Left kidney (tissue), 2 donors: ENCODE data around the gene DVL3. TPM values are rescaled to one million over a fixed set of nuclear protein-coding genes. Genes with fewer than 3 reads are reported as not detected.

Source experiments
- DNase-seq: peaks from one replicate; pipeline ENCODE4 v3.0.0-alpha.2; 2013
- polyA plus RNA-seq: library from polyadenylated mRNA; unstranded; fragments of 120-200 nt; gene quantifications from one replicate; pipeline ENCODE4 v1.2.1, GENCODE V29; 2013; ENCODE audit not compliant: insufficient read length

DVL3 gene
- polyA plus RNA-seq, 1 donor = 83.6 TPM

- peak; percentile 70 for DNase-seq
Measured at GRCh38 chr3:184176377-184177330, 21.5 kb downstream of the DVL3 start.

DNA sequence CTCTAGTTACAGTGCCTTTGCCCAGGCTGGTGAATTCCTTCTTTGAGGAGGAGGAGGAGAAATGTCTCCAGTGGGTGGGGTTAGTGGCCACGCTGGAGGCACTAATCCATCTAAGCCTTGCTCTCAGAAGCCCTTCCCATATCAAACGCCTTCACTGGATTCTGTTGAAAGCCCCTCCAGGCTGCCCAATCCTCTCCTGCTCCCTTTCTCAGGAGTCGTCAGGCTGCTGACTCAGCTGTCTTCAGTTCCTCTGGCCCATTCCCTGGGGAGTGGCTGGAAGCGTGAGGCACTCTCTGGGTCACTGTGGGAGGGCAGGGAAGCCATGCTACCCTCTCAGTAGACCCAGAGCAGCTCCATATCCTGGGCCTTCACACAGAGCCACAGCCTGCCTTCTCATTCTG is 22.2 kb downstream of the DVL3 start:
- DNase-seq = no peak

- DNase-seq = no peak
Measured at GRCh38 chr3:184177767-184178306, 22.7 kb downstream of the DVL3 start.

- no peak for DNase-seq
Measured at GRCh38 chr3:184178521-184179138, 23.5 kb downstream of the DVL3 start.

DNA sequence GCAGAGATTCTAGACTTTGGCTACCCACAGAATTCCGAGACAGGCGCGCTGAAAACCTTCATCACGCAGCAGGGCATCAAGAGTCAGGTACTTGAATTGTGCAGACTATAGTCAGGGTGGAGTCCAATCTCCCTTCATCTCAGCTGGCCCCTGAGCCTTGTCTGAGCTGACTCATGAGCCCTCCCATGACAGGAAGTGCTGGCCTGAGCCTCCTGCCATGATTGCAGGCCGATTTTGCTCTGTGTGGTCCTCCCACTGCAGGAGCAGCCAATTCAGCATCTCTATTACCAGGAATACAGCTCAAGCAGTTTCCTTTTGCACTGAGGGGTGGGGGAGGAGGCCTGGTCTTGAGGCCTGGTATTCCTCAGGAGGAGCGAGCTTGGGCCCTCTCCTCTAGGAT is 25.0 kb downstream of the DVL3 start:
- DNase-seq = no peak

- DNase-seq = no peak
Measured at GRCh38 chr3:184181596-184181995, 26.4 kb downstream of the DVL3 start.

GRCh38 chr3:184183679-184184078 is 28.5 kb downstream of the DVL3 start:
- DNase-seq = no peak

- DNase-seq = no peak
Measured at GRCh38 chr3:184184546-184185230, 29.5 kb downstream of the DVL3 start.

- peak; percentile 99 for DNase-seq
Measured at GRCh38 chr3:184185461-184186183, 30.4 kb downstream of the DVL3 start.

GRCh38 chr3:184186184-184186901 is 31.2 kb downstream of the DVL3 start, which contains the start of gene ABCF3:
Gene ABCF3 (plus strand): TSS chr3:184186199. CDS start chr3:184186208, 9 bp downstream.
- no peak for DNase-seq

GRCh38 chr3:184186902-184187207 is 31.7 kb downstream of the DVL3 start:
- DNase-seq = no peak

DNA sequence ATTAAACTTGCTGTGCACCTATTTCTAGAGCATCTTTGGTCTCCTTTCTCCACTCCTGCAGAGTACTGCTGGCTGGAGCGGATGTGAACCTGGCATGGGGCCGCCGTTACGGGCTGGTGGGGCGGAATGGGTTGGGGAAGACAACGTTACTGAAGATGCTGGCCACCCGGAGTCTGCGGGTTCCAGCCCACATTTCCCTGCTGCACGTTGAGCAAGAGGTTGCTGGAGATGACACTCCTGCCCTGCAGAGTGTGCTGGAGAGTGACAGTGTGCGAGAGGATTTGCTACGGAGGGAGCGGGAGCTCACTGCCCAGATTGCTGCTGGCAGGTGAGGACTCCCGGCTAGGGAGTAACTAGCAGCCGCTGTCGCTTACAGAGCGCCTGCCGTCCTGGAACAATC is 32.9 kb downstream of the DVL3 start:
- no peak for DNase-seq

- no peak for DNase-seq
Measured at GRCh38 chr3:184189421-184189820, 34.2 kb downstream of the DVL3 start.

GRCh38 chr3:184192889-184193288 is 37.7 kb downstream of the DVL3 start:
- no peak for DNase-seq

- no peak for DNase-seq
Measured at GRCh38 chr3:184193991-184194539, 38.9 kb downstream of the DVL3 start.

GRCh38 chr3:184196536-184196935 is 41.4 kb downstream of the DVL3 start:
- no peak for DNase-seq

DNA sequence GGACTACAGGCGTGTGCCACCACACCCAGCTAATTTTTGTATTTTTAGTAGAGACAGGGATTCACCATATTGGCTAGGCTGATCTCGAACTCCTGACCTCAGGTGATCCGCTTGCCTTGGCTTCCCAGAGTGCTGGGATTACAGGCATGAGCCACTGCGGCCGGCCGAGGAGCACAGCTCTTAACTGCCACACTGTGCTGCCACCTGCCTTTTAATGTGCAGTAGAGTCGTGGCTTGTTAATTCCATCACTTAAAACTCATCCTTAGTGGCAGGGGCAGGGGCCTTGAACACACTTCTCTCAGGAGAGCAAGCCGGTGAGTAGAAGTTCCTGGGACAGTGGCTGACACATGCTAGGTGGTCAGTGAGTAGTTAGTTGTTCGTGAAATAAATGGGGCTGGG is 43.3 kb downstream of the DVL3 start:
- no peak for DNase-seq

- DNase-seq = no peak
Measured at GRCh38 chr3:184200825-184201224, 45.6 kb downstream of the DVL3 start.

- no peak for DNase-seq
Measured at GRCh38 chr3:184203526-184203925, 48.3 kb downstream of the DVL3 start.

- DNase-seq = no peak
Measured at GRCh38 chr3:184209146-184209923, 54.2 kb downstream of the DVL3 start.
